ENCODE results near the gene ULK3. TPM values are rescaled to one million over a fixed set of nuclear protein-coding genes. Genes with fewer than 3 reads are reported as not detected.

The ULK3 gene
- total RNA-seq, 1 donor from 2014 or later = 46.5 TPM

DNA sequence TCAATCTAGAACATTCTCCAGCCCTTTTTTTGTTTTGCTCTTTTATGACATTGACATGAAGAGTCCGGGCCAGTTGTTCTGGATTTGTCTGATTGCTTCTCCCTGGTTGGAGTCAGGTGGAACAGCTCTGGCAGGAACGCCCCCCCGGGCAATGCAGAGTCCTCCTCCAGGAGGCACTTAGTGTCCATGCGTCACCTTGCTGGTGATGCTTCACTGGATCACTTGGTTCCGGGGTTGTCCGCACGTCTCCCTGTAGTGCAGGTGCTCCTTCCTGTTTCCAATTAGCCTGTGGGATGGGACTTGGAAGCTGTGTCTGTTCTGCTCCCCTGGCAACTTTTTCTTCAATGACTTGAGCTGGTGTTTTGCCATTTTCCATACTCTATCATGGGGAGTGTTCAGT lies 51.3 kb downstream of the ULK3 start:
- peaks cover 10% of the 10 kb centered on the region for H3K27me3 Mint-ChIP-seq (ENCODE audit: unreplicated experiment)
- DNase-seq = no peak
- TF ChIP-seq, protein P1, sequence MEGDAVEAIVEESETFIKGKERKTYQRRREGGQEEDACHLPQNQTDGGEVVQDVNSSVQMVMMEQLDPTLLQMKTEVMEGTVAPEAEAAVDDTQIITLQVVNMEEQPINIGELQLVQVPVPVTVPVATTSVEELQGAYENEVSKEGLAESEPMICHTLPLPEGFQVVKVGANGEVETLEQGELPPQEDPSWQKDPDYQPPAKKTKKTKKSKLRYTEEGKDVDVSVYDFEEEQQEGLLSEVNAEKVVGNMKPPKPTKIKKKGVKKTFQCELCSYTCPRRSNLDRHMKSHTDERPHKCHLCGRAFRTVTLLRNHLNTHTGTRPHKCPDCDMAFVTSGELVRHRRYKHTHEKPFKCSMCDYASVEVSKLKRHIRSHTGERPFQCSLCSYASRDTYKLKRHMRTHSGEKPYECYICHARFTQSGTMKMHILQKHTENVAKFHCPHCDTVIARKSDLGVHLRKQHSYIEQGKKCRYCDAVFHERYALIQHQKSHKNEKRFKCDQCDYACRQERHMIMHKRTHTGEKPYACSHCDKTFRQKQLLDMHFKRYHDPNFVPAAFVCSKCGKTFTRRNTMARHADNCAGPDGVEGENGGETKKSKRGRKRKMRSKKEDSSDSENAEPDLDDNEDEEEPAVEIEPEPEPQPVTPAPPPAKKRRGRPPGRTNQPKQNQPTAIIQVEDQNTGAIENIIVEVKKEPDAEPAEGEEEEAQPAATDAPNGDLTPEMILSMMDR (IDR thresholded peaks at IDR 0.05; ENCODE audit: partially characterized antibody, unreplicated experiment) = no peak
- H3K27ac Mint-ChIP-seq (ENCODE audit: unreplicated experiment) = no peak overlapping the region
- H3K4me1 Mint-ChIP-seq (ENCODE audit: low read depth, unreplicated experiment) = peaks cover 33% of the 10 kb centered on the region
- H3K4me3 Mint-ChIP-seq (ENCODE audit: unreplicated experiment) = no peak overlapping the region
- H3K9me3 Mint-ChIP-seq (ENCODE audit: unreplicated experiment) = no peaks in the 10 kb centered on the region
- H3K36me3 Mint-ChIP-seq (ENCODE audit: unreplicated experiment) = no peaks in the 10 kb centered on the region

- no peak overlapping the region for H3K27ac Mint-ChIP-seq (ENCODE audit: unreplicated experiment)
- H3K4me3 Mint-ChIP-seq (ENCODE audit: unreplicated experiment) = no peak overlapping the region
- peaks cover 33% of the 10 kb centered on the region for H3K4me1 Mint-ChIP-seq (ENCODE audit: low read depth, unreplicated experiment)
- TF ChIP-seq, protein P1 (IDR thresholded peaks at IDR 0.05; ENCODE audit: partially characterized antibody, unreplicated experiment) = no peak
- H3K9me3 Mint-ChIP-seq (ENCODE audit: unreplicated experiment) = no peaks in the 10 kb centered on the region
- DNase-seq = no peak
- no peaks in the 10 kb centered on the region for H3K36me3 Mint-ChIP-seq (ENCODE audit: unreplicated experiment)
- H3K27me3 Mint-ChIP-seq (ENCODE audit: unreplicated experiment) = peaks cover 10% of the 10 kb centered on the region
Measured at GRCh38 chr15:74791007-74791406, 51.9 kb downstream of the ULK3 start.

DNA sequence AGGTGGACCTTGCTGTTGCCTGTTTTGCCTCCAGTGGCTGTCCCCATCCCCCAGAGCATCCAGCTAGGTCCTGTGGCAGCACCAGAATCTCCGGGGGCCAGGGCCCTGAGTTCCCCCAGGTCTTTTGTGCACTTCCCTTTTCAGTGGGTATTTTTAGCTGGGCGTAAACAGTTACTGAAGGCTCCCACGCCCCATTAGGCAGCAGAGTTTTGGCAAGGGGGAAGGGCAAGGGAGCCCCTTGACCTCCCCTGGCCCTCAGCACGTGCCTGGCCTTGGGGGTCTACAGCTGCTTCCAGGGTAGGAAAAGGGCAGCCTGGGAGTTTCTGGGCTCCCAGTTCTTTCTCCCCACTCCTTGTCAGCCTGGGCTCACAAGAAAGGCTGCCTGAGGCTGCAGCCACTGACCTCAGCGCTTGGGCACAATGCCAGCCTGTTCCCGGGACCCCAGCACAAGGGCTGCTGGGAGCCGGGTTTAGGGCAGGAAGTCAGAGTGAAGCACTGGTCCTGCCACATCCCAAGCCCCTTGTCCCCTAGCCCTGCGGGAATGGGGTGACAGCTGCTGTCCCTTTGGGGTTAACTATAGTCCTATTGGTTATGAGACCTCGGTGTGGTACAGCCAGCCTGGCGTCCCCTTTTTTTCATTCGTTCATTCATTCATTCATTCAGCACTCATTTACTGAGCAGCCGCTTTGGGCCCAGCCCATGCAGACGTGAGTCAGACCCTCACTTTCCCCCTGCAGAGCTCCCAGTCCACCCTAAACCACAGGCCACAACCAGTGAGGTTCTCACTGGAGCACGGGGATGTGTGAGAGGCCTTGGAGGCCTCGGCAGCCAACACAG lies 52.7 kb downstream of the ULK3 start:
- Mint-ChIP-seq H3K27me3 (ENCODE audit: unreplicated experiment) (peaks cover 10% of the 10 kb centered on the region), H3K4me1 (ENCODE audit: low read depth, unreplicated experiment) (peaks cover 36% of the 10 kb centered on the region), H3K27ac (ENCODE audit: unreplicated experiment) (no peak overlapping the region), H3K36me3 (ENCODE audit: unreplicated experiment) (no peaks in the 10 kb centered on the region), H3K9me3 (ENCODE audit: unreplicated experiment) (no peaks in the 10 kb centered on the region), H3K4me3 (ENCODE audit: unreplicated experiment) (no peak overlapping the region)
- no peak for DNase-seq
- TF ChIP-seq, protein P1 (IDR thresholded peaks at IDR 0.05; ENCODE audit: partially characterized antibody, unreplicated experiment) = no peak

GRCh38 chr15:74789741-74790079 lies 53.2 kb downstream of the ULK3 start:
- DNase-seq = no peak
- Mint-ChIP-seq H3K36me3 (ENCODE audit: unreplicated experiment) (no peaks in the 10 kb centered on the region), H3K9me3 (ENCODE audit: unreplicated experiment) (no peaks in the 10 kb centered on the region), H3K27ac (ENCODE audit: unreplicated experiment) (no peak overlapping the region), H3K27me3 (ENCODE audit: unreplicated experiment) (peaks cover 10% of the 10 kb centered on the region), H3K4me1 (ENCODE audit: low read depth, unreplicated experiment) (peaks cover 36% of the 10 kb centered on the region), H3K4me3 (ENCODE audit: unreplicated experiment) (no peak overlapping the region)
- TF ChIP-seq, protein P1 (IDR thresholded peaks at IDR 0.05; ENCODE audit: partially characterized antibody, unreplicated experiment) = no peak

DNA sequence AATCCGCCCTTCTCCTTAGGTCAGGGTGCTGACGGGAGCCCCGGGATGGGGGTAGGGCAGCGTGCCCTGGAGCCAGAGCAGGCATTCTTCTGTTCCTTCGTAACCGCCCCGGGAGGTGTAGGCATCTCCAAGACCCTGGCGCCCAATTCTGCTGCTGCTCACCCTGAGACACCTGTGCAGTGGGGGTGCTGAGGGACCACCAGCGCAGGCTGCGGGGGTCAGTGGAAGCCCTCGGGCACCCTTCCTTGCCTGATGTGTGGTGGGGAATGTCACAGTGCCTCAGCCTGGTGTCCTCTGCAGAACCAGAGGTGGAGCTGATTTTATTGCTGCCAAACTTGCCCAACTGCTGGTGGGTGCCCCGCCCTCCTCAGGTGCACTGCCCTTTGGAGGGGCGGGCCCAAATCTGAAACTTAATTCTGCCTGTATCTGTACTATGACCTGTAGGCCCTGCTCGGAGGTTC lies 53.8 kb downstream of the ULK3 start:
- TF ChIP-seq, protein P1 (IDR thresholded peaks at IDR 0.05; ENCODE audit: partially characterized antibody, unreplicated experiment) = no peak
- Mint-ChIP-seq H3K4me1 (ENCODE audit: low read depth, unreplicated experiment) (peaks cover 36% of the 10 kb centered on the region), H3K36me3 (ENCODE audit: unreplicated experiment) (no peaks in the 10 kb centered on the region), H3K27me3 (ENCODE audit: unreplicated experiment) (peaks cover 9% of the 10 kb centered on the region), H3K27ac (ENCODE audit: unreplicated experiment) (no peak overlapping the region), H3K4me3 (ENCODE audit: unreplicated experiment) (no peak overlapping the region), H3K9me3 (ENCODE audit: unreplicated experiment) (no peaks in the 10 kb centered on the region)
- no peak for DNase-seq
